ENCODE data around the gene SLC9A9.
"Not testable (repeated sequence)": the region's sequence is repeated elsewhere in the genome, so short reads cannot be mapped to it uniquely, and the experiment has no call there.

SLC9A9 gene

GRCh38 chr3:143436231-143436930 is 411.9 kb downstream of the SLC9A9 start:
- no peak overlapping the region for H3K4me3 ChIP-seq (ENCODE audit: low read length)
- no peaks in the 10 kb centered on the region for H3K27me3 ChIP-seq (ENCODE audit: low read depth, low read length)
- TF ChIP-seq EZH2phosphoT487 (IDR thresholded peaks at IDR 0.05; ENCODE audit: low read depth) (no peak), CTCF (IDR thresholded peaks at IDR 0.05; ENCODE audit: low read depth, low read length) (peak; percentile 24; the same call in 1 of the 2 replicates)
- no peak overlapping the region for H3K4me2 ChIP-seq (ENCODE audit: low read length)
- no peaks in the 10 kb centered on the region for H4K20me1 ChIP-seq (ENCODE audit: insufficient read depth, low read length)
- H3K27ac ChIP-seq (ENCODE audit: low read length) = no peak overlapping the region
- H3K36me3 ChIP-seq (replicated peaks; ENCODE audit: low read depth, low read length) = no peaks in the 10 kb centered on the region
- no peaks in the 10 kb centered on the region for H3K9me3 ChIP-seq (ENCODE audit: insufficient read depth, low read length)
- H3K79me2 ChIP-seq (ENCODE audit: low read length) = no peaks in the 10 kb centered on the region
- no peaks in the 10 kb centered on the region for H3K4me1 ChIP-seq (ENCODE audit: low read length)
- H3K9ac ChIP-seq (ENCODE audit: low read length) = no peak overlapping the region
- no peak overlapping the region for H2AFZ ChIP-seq (ENCODE audit: low read depth, low read length)

DNA sequence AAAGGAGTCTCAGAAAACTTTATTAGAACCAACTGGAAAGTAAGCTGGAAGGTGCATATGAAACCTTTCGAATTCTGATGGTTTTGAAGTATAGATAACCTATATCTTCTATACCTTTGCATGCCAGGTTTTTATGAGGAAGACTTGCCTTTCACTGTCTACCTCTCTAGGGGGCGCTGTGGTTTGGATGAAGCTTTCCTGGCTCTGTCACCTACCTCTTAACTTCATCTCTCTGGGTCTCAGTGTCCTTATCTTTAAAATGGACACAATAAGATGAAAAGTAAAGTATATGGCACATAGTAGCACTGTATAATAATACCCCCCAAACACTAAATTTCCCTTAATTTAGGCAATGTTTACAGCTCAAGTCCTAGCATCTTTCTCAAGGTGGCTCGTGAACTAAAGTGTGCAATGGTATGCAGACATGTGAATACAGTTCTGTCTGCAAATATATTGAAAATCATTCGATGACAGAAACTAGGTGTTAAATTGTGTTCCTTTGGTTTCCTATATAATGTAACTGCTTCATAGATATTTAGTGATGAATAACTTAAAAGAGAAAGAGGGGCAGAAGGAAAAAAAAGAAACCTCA is 414.4 kb downstream of the SLC9A9 start:
- Histone ChIP-seq H3K27ac (ENCODE audit: low read length) (no peak overlapping the region), H4K20me1 (ENCODE audit: insufficient read depth, low read length) (no peaks in the 10 kb centered on the region), H2AFZ (ENCODE audit: low read depth, low read length) (no peak overlapping the region), H3K27me3 (ENCODE audit: low read depth, low read length) (no peaks in the 10 kb centered on the region), H3K9me3 (ENCODE audit: insufficient read depth, low read length) (no peaks in the 10 kb centered on the region), H3K79me2 (ENCODE audit: low read length) (no peaks in the 10 kb centered on the region), H3K9ac (ENCODE audit: low read length) (no peak overlapping the region), H3K4me1 (ENCODE audit: low read length) (no peaks in the 10 kb centered on the region), H3K4me3 (ENCODE audit: low read length) (no peak overlapping the region), H3K36me3 (replicated peaks; ENCODE audit: low read depth, low read length) (no peaks in the 10 kb centered on the region), H3K4me2 (ENCODE audit: low read length) (no peak overlapping the region)
- peak; percentile 92 for TF ChIP-seq CTCF (IDR thresholded peaks at IDR 0.05; ENCODE audit: low read depth, low read length)
- no peak for TF ChIP-seq EZH2phosphoT487 (IDR thresholded peaks at IDR 0.05; ENCODE audit: low read depth)

- not testable (repeated sequence) for H3K27ac ChIP-seq (ENCODE audit: low read length); H3K4me3 ChIP-seq (ENCODE audit: low read length); H4K20me1 ChIP-seq (ENCODE audit: insufficient read depth, low read length); H3K36me3 ChIP-seq (replicated peaks; ENCODE audit: low read depth, low read length); H2AFZ ChIP-seq (ENCODE audit: low read depth, low read length); H3K9ac ChIP-seq (ENCODE audit: low read length); H3K27me3 ChIP-seq (ENCODE audit: low read depth, low read length); H3K4me2 ChIP-seq (ENCODE audit: low read length); H3K79me2 ChIP-seq (ENCODE audit: low read length); H3K9me3 ChIP-seq (ENCODE audit: insufficient read depth, low read length)
- peaks cover 18% of the 10 kb centered on the region for H3K4me1 ChIP-seq (ENCODE audit: low read length)
These were observed 417.0 kb downstream of the SLC9A9 start for GRCh38 chr3:143431298-143431697.

GRCh38 chr3:143430568-143430967 is 417.7 kb downstream of the SLC9A9 start:
- no peak overlapping the region for H2AFZ ChIP-seq (ENCODE audit: low read depth, low read length)
- no peak overlapping the region for H3K4me2 ChIP-seq (ENCODE audit: low read length)
- no peak overlapping the region for H3K4me3 ChIP-seq (ENCODE audit: low read length)
- no peak overlapping the region for H3K9ac ChIP-seq (ENCODE audit: low read length)
- H3K4me1 ChIP-seq (ENCODE audit: low read length) = peaks cover 18% of the 10 kb centered on the region
- H3K27ac ChIP-seq (ENCODE audit: low read length) = no peak overlapping the region
- no peaks in the 10 kb centered on the region for H3K27me3 ChIP-seq (ENCODE audit: low read depth, low read length)
- TF ChIP-seq EZH2phosphoT487 (IDR thresholded peaks at IDR 0.05; ENCODE audit: low read depth) (no peak), CTCF (IDR thresholded peaks at IDR 0.05; ENCODE audit: low read depth, low read length) (no peak)
- no peaks in the 10 kb centered on the region for H3K9me3 ChIP-seq (ENCODE audit: insufficient read depth, low read length)
- H3K79me2 ChIP-seq (ENCODE audit: low read length) = no peaks in the 10 kb centered on the region
- no peaks in the 10 kb centered on the region for H4K20me1 ChIP-seq (ENCODE audit: insufficient read depth, low read length)
- H3K36me3 ChIP-seq (replicated peaks; ENCODE audit: low read depth, low read length) = no peaks in the 10 kb centered on the region
